ENCODE data around the gene FAM163B.

GRCh38 chr9:133608889-133609288 is 300 bp downstream of the FAM163B start:
- TF ChIP-seq, protein P1, sequence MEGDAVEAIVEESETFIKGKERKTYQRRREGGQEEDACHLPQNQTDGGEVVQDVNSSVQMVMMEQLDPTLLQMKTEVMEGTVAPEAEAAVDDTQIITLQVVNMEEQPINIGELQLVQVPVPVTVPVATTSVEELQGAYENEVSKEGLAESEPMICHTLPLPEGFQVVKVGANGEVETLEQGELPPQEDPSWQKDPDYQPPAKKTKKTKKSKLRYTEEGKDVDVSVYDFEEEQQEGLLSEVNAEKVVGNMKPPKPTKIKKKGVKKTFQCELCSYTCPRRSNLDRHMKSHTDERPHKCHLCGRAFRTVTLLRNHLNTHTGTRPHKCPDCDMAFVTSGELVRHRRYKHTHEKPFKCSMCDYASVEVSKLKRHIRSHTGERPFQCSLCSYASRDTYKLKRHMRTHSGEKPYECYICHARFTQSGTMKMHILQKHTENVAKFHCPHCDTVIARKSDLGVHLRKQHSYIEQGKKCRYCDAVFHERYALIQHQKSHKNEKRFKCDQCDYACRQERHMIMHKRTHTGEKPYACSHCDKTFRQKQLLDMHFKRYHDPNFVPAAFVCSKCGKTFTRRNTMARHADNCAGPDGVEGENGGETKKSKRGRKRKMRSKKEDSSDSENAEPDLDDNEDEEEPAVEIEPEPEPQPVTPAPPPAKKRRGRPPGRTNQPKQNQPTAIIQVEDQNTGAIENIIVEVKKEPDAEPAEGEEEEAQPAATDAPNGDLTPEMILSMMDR (IDR thresholded peaks at IDR 0.05): no peak
- no peak for TF ChIP-seq POLR2A (IDR thresholded peaks at IDR 0.05)

Measured in transverse colon (tissue), 3 donors.